ENCODE measurements around the gene TSPAN6. TPM values are rescaled to one million over a fixed set of nuclear protein-coding genes. Genes with fewer than 3 reads are reported as not detected.

TSPAN6 gene
- total RNA-seq, 1 donor from 2014 or later, result 4.6 TPM

- Histone ChIP-seq H3K36me3 (no peaks in the 10 kb centered on the region), H3K27me3 (ENCODE audit: low read depth) (no peaks in the 10 kb centered on the region), H3K9me3 (replicated peaks) (no peaks in the 10 kb centered on the region), H3K4me3 (no peak overlapping the region), H3K27ac (replicated peaks) (no peak overlapping the region), H3K4me1 (no peaks in the 10 kb centered on the region)
- no peak for DNase-seq
- no peak for TF ChIP-seq CTCF (IDR thresholded peaks at IDR 0.05; ENCODE audit: borderline replicate concordance)
- intact Hi-C loops (cut with micrococcal nuclease), result no loop called here
Measured at GRCh38 chrX:100654261-100654660, 17.7 kb upstream of the TSPAN6 start.

GRCh38 chrX:100652266-100652665 is 15.7 kb upstream of the TSPAN6 start:
- no peak for TF ChIP-seq CTCF (IDR thresholded peaks at IDR 0.05; ENCODE audit: borderline replicate concordance)
- no peaks in the 10 kb centered on the region for H3K36me3 ChIP-seq
- H3K4me1 ChIP-seq, result peaks cover 2% of the 10 kb centered on the region
- no peaks in the 10 kb centered on the region for H3K9me3 ChIP-seq (replicated peaks)
- no peak for DNase-seq
- H3K27me3 ChIP-seq (ENCODE audit: low read depth), result no peaks in the 10 kb centered on the region
- intact Hi-C loops (cut with micrococcal nuclease), result no loop called here
- H3K27ac ChIP-seq (replicated peaks), result no peak overlapping the region
- H3K4me3 ChIP-seq, result no peak overlapping the region

GRCh38 chrX:100650841-100651240 is 14.2 kb upstream of the TSPAN6 start:
- peak overlapping the region; percentile 87 for H3K27ac ChIP-seq (replicated peaks)
- intact Hi-C loops (cut with micrococcal nuclease), result no loop called here
- no peak for DNase-seq
- TF ChIP-seq CTCF (IDR thresholded peaks at IDR 0.05; ENCODE audit: borderline replicate concordance), result no peak
- no peak overlapping the region for H3K4me3 ChIP-seq
- no peaks in the 10 kb centered on the region for H3K27me3 ChIP-seq (ENCODE audit: low read depth)
- peaks cover 5% of the 10 kb centered on the region for H3K4me1 ChIP-seq
- H3K9me3 ChIP-seq (replicated peaks), result no peaks in the 10 kb centered on the region
- H3K36me3 ChIP-seq, result no peaks in the 10 kb centered on the region

- Histone ChIP-seq H3K4me3 (peak overlapping the region; percentile 6), H3K36me3 (no peaks in the 10 kb centered on the region), H3K27me3 (ENCODE audit: low read depth) (no peaks in the 10 kb centered on the region), H3K27ac (replicated peaks) (peak overlapping the region; percentile 87), H3K4me1 (peaks cover 5% of the 10 kb centered on the region), H3K9me3 (replicated peaks) (no peaks in the 10 kb centered on the region)
- intact Hi-C loops (cut with micrococcal nuclease), result no loop called here
- TF ChIP-seq CTCF (IDR thresholded peaks at IDR 0.05; ENCODE audit: borderline replicate concordance), result no peak
- peak; percentile 60 for DNase-seq
Measured at GRCh38 chrX:100649550-100650356, 13.1 kb upstream of the TSPAN6 start.

GRCh38 chrX:100648458-100649417 is 12.1 kb upstream of the TSPAN6 start:
- Histone ChIP-seq H3K36me3 (no peaks in the 10 kb centered on the region), H3K9me3 (replicated peaks) (no peaks in the 10 kb centered on the region), H3K27ac (replicated peaks) (peak overlapping the region; percentile 87), H3K4me1 (peaks cover 5% of the 10 kb centered on the region), H3K4me3 (peak overlapping the region; percentile 6), H3K27me3 (ENCODE audit: low read depth) (no peaks in the 10 kb centered on the region)
- no peak for TF ChIP-seq CTCF (IDR thresholded peaks at IDR 0.05; ENCODE audit: borderline replicate concordance)
- intact Hi-C loops (cut with micrococcal nuclease), result no loop called here
- peak; percentile 20 for DNase-seq

Data from left ventricle myocardium inferior (tissue), 1 donor.